Stromal cell of bone marrow (primary cell): Measurements from ENCODE around the gene NXF1.
A peak's percentile ranks its signal among the peaks of the same experiment; 100 is the strongest.
"Not testable (repeated sequence)": the region's sequence is repeated elsewhere in the genome, so short reads cannot be mapped to it uniquely, and the experiment has no call there.

Experiments used
- DNase-seq: peaks from one replicate; pipeline ENCODE4 v3.0.0-alpha.2; 2012; ENCODE audit warnings: low read depth

The NXF1 gene

DNA sequence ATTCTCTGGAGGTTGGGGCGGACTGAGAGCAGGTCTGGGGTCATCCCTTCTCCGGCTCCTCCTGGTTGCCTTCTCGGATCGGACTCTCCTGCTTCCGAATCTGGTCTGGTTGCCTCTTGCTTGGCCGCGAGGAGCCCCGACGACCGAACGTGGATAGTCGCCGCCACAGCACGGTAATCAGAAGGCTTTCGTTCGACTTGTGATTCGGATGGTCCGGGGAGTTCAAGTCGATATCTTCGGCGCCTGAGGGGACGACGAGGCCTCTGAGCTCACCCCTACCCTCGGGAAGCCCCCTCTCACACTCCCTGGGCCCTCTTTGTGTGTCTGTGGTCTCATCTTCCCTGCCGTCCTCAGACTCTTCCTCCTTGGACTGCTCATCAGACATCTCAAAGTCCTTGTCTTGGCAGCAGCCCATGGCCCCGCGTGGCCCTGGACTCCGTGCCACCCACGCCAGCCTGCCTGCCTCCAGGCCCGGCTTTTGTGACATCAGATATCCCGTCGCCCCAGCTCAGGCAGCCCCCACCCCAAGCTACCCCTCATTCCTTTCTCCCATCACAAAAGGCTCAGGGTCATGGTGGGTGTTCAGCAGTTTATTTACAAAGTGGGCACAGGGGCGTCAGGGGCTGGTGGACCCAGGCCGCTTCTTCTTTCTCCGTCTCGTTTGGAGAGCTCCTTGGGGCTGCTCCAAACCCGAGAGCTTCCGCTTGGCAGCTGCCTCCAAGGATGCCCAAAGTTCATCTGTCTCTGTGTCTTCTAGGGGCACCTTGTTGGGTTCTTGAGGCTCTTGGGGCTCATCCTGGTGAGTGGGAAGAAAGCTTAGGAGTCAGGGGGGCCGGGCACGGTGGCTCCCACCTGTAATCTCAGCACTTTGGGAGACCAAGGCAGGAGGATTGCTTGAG, 27.3 kb upstream of the NXF1 start, which contains the start of gene TEX54:
Gene TEX54 (minus strand): TSS at position 506 of the 899 bp plus-strand sequence.
- peak; percentile 6 for DNase-seq

DNA sequence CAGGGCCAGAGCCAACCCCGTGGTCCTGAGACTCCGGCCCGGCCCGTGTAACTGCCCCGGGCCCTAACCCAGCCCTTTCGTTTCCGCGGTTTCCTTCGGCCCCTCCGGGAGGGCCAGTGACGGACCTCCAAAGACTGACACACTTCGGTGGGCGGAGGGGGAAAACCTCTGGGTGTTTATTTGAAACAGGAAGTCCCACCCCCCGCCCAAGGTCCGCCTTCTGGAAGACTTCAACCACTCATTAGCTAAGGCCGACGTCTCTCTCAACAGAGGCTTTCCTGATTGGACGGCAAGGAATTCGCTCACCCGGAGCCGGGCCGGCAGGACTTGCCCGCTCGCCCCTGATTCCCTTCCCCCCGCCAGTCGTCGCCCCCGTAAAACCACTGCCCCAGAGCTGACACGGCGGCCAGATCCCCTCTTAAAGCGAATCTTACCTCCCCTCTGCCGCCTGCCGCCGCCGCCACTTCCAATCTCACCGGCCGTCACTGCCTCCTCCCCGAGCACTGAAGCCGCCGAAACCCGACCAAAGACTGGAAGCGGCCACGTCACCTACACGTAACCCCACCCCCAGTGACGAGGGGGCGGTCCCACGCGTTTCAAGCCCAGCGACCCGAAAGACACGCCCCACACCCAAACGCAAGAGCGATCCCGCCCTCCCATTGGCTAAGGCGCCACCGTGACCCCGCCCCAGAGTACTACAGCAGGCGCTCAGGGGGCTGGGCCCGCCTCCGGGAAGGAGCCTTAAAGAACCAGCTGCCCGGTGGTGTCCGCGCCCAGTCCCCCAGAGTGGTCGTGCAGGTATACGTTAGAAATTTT, 26.5 kb upstream of the NXF1 start, which contains the start of gene STX5:
Gene STX5 (minus strand): TSS at position 532 of the 816 bp plus-strand sequence. CDS start 808 bp downstream, outside the sequence.
- DNase-seq: peak; percentile 97

DNA sequence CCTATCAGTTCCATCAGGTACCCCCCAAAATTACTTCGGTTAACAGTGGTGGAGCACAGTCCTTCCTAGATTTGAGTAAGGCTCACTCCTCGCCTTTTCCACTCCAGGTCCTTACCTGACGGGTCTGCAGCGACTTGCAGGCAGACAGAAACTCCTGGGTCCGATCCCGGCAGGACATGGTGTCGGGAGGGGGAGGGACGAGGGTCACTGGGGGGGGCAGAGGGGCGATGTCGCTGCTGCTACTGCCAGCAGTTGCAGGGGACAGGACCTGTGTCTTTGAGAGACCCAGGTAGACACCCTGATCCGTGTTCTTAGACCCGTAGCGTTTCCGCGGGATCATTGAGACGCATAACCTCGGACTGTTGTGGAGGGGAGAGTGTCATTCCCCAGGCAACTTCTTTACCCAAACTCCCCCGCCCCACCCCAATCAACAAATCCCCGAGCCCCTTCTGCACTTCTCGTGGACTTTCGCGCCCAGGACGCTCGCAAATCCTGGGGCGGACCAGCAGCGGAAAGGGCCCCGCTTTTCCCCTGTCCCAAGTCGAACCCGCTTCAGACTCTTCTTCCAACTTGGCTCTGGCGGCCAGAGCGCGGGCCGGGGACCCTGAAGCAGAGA, 25.8 kb upstream of the NXF1 start:
- DNase-seq: no peak

DNA sequence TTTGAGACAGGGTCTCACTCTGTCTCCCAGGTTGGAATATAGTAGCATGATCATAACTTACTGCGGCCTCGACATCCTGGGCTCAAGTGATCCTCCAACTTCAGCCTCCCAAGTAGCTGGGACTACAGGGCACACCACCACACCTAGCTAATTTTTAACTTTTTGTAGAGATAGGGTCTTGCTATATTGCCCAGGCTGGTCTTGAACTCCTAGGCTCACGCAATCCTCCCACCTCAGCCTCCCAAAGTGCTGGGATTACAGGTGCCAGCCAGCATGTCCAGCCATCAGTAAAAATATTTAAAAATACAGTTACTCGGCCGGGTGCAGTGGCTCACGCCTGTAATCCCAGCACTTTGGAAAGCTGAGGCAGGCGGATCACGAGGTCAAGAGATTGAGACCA, 22.9 kb upstream of the NXF1 start:
- not testable (repeated sequence) for DNase-seq

DNA sequence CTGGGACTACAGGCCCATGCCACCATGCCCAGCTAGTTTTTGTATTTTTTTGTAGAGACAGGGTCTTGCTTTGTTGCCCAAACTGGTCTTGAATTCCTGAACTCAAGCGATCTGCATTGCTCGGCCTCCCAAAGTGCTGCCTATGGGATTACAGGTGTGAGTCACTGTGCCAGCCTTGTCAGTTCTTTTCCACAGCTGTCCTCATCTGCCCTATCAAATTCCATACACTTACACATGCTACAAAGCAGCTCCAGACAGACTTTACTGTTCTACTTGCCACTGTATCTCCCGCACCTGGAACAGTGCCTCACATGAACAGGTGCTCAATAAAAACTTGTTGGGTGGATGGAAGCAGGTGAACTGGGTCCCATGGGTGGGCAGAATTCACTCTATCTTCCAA, 18.4 kb upstream of the NXF1 start:
- DNase-seq: no peak

DNA sequence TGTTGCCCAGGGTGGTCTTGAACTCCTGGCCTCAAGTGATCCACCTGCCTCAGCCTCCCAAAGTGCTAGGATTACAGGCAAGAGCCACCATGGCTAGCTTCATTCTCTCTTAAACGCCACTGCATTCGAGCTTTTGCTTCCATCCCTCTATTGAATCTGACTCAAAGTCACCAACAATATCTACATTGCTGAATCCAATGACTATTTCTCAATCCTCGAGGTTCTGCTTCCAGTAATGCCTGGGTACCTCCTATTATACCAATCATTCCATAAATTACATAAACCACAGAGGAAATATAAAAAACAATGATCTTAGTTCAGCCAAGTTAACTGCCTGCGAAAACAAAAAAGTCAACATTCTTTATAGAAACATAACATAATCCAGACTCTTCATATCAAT, 11.9 kb upstream of the NXF1 start:
- DNase-seq: no peak

DNA sequence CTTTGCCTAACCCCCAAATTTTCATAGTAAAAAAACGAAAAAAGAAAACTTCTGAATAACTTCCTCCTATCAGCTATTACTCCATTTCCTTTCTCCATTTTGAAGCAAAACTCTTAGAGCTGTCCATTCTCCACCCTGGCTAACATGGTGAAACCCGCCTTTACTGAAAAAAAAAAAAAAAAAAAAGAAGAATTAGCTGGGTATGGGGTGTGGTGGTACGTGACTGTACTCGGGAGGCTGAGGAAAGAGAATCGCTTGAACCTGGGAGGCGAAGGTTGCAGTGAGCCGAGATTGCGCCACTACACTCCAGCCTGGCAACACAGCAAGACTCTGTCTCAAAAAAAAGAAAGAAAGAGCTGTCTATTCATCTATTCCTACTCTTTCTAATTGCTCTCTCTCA, 11.3 kb upstream of the NXF1 start:
- no peak for DNase-seq

DNA sequence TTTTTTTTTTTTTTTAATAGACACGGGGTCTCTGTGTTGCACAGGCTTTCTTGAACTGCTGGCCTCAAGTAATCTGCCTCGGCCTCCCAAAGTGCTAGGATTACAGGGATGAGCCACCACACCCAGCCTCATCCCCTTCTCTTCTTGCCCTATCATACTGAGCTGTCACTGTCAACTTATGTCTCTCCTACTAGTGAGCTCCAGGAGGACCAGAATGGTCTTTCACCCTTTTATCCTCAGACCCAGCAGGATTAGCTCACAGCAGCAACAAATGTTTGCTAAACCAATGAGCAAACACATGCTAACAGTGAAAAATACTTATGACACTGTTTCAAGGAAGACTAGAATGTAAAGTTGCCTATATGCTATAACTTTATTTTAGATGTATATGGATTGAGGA, 6.4 kb upstream of the NXF1 start:
- DNase-seq: no peak

DNA sequence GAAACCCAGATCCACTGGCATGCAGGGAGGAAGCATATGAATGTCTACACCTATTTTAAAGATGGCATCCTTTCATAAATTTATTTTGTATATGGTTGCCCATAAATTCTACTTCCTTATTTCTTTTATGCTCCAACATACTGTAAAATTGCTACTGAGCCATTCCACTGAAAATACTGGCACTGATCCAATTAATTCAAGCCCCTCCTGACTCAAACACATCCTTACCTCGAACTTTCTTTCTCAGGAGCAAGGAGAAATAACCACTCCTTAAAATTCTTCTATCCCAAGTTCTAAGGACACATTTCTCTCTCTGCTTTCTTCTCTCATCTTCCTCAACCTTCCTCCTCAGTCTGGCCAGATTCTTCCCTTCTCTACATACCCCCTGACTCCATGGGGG, 5.5 kb upstream of the NXF1 start:
- DNase-seq: no peak

DNA sequence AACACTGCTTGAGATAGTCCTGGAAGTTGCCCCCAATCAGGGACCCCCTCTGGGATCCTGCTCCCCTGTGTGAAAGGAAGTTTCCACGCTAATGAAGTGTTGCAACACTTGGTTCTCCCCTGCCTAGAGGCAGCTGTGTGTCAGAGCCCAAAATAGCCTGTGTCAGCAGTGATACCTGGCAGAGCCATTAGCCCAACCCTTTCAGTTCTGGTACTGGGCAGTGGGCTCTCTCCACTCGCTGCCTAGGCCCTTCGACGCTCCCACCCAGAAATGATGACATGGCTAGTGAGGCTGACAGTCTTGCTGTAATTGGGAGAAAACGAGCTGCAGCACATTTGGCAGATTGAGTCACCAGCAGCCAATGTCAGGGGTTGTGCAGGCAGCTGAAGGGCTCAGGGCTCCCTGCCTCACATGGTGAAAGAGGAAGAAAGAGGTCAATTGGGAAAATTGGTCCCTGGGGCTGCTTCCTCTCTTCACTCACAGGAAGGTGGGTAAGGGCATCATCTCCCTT, 1.4 kb upstream of the NXF1 start:
- no peak for DNase-seq

DNA sequence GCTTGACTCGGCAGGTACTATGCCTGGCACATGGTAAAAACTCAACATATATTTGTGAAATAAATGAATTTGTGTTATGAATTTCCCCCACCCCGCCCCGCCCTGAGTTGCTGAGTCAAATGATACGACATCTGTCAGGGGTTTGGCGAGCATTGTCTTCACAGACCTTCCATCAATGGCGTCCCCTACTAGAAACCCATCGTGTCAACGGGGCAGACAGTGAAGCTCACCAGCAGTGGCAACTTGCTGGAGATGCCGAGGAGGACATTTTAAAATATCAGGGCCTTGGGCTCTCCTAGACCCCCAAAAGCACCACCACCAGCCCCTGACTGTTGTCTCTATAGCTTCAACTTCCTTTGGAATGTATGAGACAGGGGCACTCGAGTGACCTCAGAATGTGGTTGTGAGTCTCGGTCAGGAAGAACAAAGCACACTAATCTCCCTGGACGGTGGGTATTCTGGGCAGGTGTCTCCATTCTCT, 761 bp upstream of the NXF1 start:
- no peak for DNase-seq

DNA sequence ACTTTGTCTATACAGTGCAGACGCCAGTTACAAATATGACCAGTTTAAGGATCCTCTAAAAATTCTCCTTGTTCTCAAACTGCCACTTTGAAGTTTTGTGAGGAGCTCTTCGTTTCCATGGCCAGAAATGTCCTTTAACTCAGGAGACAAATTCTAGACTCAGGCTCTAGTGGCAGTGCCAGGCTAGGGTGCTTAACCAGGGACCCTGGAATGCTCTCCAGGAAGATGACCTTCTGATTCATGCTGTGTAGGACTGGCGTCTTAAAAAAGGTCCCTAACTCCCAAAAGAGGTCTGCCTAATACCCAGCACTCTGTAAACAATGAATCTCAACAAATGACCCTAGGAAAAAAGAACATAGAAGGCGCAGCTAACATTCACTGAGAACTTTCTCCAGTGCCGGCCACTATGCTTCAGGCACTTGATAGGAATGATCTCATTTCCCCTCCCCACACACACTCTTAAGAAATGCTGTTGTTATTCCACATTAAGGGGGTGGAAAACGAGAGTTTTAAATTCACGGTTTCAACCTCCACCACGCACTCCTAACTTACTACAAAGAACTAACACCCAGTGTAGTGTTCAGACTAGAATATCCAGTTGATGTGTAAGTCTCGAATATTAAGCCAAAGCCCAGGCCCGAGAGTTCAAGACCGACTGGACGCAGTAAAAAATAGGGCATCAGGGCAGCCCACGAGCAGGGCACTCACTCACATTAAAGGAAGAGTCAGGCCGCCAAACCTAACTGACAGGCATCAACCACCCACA, 747 bp downstream of the NXF1 start:
- no peak for DNase-seq

DNA sequence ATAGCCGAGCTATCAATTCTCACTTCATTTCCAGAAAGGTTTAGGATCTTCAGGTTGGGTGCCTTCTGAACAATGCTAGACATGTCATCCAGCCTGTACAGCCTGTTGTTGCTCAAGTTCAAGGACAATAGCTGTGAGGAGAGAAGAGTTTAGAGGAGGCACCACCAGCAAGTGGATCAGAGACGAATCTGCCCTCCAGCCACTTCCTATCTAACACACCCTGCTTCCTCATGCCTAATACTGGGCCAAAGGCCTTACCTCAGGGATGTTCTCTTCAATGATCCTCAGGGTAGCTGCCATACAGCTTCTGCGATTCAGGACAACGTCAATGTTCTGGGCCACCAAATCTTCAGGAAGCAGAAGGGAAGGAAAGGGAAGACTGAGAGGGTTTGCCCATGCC, 4.2 kb downstream of the NXF1 start:
- no peak for DNase-seq

DNA sequence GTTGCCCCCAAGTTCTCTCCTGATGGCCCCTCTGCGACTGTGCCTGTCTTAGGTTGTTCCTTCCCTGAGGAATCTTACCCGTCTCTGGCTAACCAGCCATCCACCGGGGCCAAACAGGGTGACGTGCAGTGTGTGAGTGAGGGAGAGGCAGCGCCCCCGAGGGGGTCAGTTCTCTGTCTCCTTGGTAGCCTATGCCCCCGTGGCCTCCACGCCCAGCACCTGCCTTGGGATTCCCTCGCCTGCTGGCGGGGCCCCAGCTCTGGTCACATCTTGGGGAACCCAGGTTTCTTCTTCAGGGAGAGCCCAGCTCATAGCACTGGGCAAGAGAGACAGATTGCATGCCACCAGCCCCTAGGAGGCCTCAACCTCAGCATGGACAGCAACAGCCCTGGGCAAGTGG, 5.8 kb downstream of the NXF1 start:
- no peak for DNase-seq

DNA sequence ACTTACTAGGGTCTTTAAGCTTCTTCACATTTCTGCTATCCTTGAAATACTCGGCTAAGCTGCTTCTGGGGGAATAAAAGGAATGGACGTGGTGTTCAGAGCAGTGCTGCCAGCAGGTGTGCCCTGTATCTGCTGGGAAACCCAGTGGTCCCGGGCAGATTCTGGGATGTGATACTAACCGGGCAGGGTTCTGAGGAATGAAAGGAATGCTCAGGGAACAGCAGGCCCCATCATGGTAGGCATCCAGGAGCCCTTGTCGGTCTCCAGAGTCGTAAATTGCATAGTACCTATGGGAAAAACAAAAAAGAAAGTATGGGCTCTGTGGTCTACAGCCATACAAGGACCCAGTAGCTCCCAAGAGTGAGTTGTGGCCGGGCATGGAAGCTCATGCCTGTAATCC, 9.0 kb downstream of the NXF1 start:
- no peak for DNase-seq

DNA sequence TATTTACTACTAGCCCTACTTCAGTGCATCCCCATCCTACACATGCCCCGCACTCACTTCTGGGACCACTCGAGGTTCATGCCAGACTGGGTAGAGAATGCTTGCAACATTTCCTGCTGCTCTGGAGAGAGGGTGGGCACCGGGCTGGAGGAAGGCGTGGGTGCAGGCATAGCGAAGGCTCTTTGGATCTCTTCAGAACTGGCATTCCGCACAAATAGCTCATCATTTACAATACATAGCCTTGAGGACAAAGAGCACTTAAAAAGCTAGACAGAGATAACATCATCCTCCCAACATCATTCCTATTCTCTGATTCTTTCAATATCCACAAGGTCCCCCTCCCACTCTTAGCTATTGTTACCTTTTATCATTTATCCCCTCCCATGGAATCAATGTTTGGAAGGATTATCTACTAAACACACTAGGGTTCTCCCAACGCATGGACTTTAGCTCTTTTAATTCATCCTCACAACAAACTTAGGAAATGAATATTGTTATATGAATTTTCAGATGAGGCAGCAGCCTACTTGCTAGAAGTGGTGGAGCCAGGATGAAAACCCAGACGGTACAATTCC, 11.0 kb downstream of the NXF1 start:
- no peak for DNase-seq

DNA sequence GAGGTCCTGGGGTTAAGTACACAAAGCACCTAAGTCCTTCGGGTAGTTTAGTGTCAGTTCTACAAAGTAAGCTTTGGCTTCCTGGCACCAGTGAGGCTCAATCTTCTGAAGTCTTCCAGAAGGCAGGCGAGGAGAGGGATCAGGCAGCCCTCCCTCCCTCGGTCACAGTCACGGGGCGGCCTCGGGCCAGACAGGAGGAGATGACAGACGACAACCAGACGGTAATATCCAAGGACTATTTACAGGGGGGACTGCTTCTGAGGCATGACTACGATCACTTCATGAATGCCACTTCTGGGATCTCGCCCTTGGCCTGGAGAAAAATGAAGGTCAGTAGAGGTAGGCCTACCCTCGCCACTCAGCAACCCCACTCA, 13.1 kb downstream of the NXF1 start:
- DNase-seq: no peak

DNA sequence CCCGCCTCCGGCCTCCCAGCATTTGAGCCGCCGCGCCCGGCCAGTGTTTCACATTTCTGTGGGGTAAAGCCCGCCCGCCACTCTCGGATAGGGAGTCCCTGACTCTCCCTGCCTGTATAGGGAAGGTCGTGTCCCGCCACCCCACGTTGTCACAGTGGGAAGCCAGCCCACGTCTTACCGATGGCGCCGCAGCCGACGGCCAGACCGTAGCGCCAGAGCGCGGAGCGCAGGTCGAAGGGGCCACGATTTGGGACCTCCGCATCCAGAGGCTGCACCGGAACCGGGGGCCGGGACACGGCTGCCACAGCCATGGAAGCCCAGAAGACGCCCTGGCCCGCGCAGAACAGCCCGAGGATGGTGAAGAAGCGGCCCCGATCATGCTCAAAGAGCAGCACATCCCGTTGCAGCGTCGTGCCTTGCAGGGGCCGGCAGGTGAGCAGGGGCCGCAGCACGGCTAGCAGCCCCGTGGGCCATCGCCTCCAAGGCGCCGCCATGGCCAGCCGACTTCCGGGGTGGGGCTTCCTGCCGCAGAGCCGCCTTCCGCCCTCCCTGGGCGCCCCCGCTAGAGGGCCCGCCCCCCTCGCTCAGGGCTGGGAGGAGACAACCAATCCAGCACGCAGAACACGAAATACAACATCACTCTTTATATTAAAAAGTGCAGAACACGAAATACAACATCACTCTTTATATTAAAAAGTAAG, 13.6 kb downstream of the NXF1 start, which contains the start of gene TMEM223:
Gene TMEM223 (minus strand): TSS at position 506 of the 701 bp plus-strand sequence. CDS start 12 bp downstream, at position 494.
- peak; percentile 70 for DNase-seq

DNA sequence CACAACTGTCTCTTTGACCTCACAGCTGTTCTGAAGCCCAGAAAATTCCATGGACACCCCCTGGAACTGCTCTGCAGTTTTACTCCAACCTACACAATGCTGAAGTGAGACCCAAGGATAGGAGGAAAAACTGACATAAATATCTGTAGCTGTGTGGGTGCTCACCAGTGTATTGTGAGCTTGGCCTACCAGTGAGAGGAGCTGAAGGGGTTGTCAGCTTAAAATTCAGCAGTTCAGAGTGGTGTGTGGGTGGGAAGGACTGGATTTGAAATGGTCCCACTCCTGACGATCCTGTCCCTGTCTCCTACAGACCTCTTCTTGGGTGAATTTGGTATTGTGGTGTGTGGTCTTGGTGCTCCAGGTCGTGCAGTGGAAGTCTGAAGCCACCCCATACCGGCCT, 15.7 kb downstream of the NXF1 start:
- DNase-seq: no peak

DNA sequence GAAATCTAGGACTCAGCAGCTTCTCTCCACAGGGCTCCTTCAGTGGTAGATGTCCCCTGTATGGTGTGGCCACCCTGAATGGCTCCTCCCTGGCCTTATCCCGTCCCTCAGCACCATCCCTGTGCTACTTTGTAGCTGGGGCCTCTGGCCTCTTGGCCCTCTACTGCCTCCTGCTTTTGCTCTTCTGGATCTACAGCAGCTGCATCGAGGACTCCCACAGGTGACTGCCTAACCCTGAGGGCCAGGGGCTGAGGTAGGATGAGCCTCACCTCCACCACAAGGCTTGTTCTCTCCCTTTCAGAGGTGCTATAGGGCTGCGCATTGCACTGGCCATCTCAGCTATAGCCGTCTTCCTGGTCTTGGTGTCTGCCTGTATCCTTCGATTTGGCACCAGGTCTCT, 16.2 kb downstream of the NXF1 start:
- no peak for DNase-seq
